Endothelial cell (in vitro differentiated cells): ENCODE measurements around the gene NT5C3B. TPM values are rescaled to one million over a fixed set of nuclear protein-coding genes. Genes with fewer than 3 reads are reported as not detected.

ENCODE experiments used
- DNase-seq: peaks from one replicate; pipeline ENCODE4 v3.0.0; 2021; ENCODE audit warnings: low spot score
- H3K27ac Mint-ChIP-seq: one replicate; pipeline ENCODE4 v1.8.0; 2021; ENCODE audit warnings: mixed read lengths, inconsistent platforms; ENCODE audit not compliant: unreplicated experiment
- H3K27me3 Mint-ChIP-seq: one replicate; pipeline ENCODE4 v1.8.0; 2021; ENCODE audit warnings: mild to moderate bottlenecking, moderate library complexity, mixed read lengths, inconsistent platforms; ENCODE audit not compliant: unreplicated experiment
- H3K36me3 Mint-ChIP-seq: one replicate; pipeline ENCODE4 v1.8.0; 2021; ENCODE audit warnings: mild to moderate bottlenecking, low read depth, mixed read lengths, inconsistent platforms; ENCODE audit not compliant: unreplicated experiment
- H3K4me1 Mint-ChIP-seq: one replicate; pipeline ENCODE4 v1.8.0; 2021; ENCODE audit warnings: mild to moderate bottlenecking, mixed read lengths, inconsistent platforms; ENCODE audit not compliant: unreplicated experiment
- H3K4me3 Mint-ChIP-seq: one replicate; pipeline ENCODE4 v1.8.0; 2021; ENCODE audit warnings: mild to moderate bottlenecking, mixed read lengths, inconsistent platforms; ENCODE audit not compliant: unreplicated experiment
- H3K9me3 Mint-ChIP-seq: one replicate; pipeline ENCODE4 v1.8.0; 2021; ENCODE audit warnings: mixed read lengths, inconsistent platforms; ENCODE audit not compliant: unreplicated experiment
- CTCF ChIP-seq: fragments of 200-600 bp; sonication (generic); IDR thresholded peaks from one replicate; pipeline ENCODE4 v1.5.0; 2021; ENCODE audit warnings: antibody characterized with exemption; ENCODE audit not compliant: unreplicated experiment
- total RNA-seq: library from RNA; stranded (reverse); fragmentation: NEBNext Ultra II Directional; extraction: Animal tissue kit (Norgen Biotek cat#: 25700); gene quantifications from one replicate; pipeline ENCODE4 v1.2.1, GENCODE V29; 2021; ENCODE audit not compliant: unreplicated experiment

NT5C3B gene
- total RNA-seq, 1 donor from 2014 or later: 79.9 TPM

GRCh38 chr17:41785091-41785858 is 50.8 kb downstream of the NT5C3B start:
- H3K4me3 Mint-ChIP-seq: peak overlapping the region; percentile 97
- no peaks in the 10 kb centered on the region for H3K9me3 Mint-ChIP-seq
- no peak for TF ChIP-seq CTCF
- H3K36me3 Mint-ChIP-seq: peaks cover 28% of the 10 kb centered on the region
- peaks cover 34% of the 10 kb centered on the region for H3K4me1 Mint-ChIP-seq
- peak; percentile 86 for DNase-seq
- peaks cover 13% of the 10 kb centered on the region for H3K27me3 Mint-ChIP-seq
- H3K27ac Mint-ChIP-seq: peak overlapping the region; percentile 87

- Mint-ChIP-seq H3K27ac (peak overlapping the region; percentile 87), H3K36me3 (peaks cover 28% of the 10 kb centered on the region), H3K4me1 (peaks cover 34% of the 10 kb centered on the region), H3K27me3 (peaks cover 13% of the 10 kb centered on the region), H3K4me3 (peak overlapping the region; percentile 97), H3K9me3 (no peaks in the 10 kb centered on the region)
- no peak for TF ChIP-seq CTCF
- DNase-seq: no peak
Observed at GRCh38 chr17:41784207-41784744, 51.8 kb downstream of the NT5C3B start.

- Mint-ChIP-seq H3K4me3 (peak overlapping the region; percentile 83), H3K9me3 (no peaks in the 10 kb centered on the region), H3K4me1 (peaks cover 41% of the 10 kb centered on the region), H3K27ac (peak overlapping the region; percentile 86), H3K27me3 (peaks cover 13% of the 10 kb centered on the region), H3K36me3 (peaks cover 24% of the 10 kb centered on the region)
- TF ChIP-seq CTCF: no peak
- no peak for DNase-seq
Observed at GRCh38 chr17:41782142-41782541, 53.9 kb downstream of the NT5C3B start.

GRCh38 chr17:41781404-41782110 is 54.5 kb downstream of the NT5C3B start:
- H3K4me1 Mint-ChIP-seq: peaks cover 38% of the 10 kb centered on the region
- peak overlapping the region; percentile 86 for H3K27ac Mint-ChIP-seq
- H3K36me3 Mint-ChIP-seq: peaks cover 24% of the 10 kb centered on the region
- TF ChIP-seq CTCF: no peak
- no peaks in the 10 kb centered on the region for H3K9me3 Mint-ChIP-seq
- no peak for DNase-seq
- H3K4me3 Mint-ChIP-seq: peak overlapping the region; percentile 83
- peaks cover 11% of the 10 kb centered on the region for H3K27me3 Mint-ChIP-seq
